ENCODE data around the gene PGGT1B. TPM values are rescaled to one million over a fixed set of nuclear protein-coding genes. Genes with fewer than 3 reads are reported as not detected.

The PGGT1B gene
- total RNA-seq, 1 donor from 2014 or later, result 38.4 TPM

GRCh38 chr5:115179030-115179393 is 83.7 kb downstream of the PGGT1B start:
- peak; percentile 5 for DNase-seq (ENCODE audit: low read depth, low spot score)
- Mint-ChIP-seq H3K4me1 (peaks cover 10% of the 10 kb centered on the region), H3K36me3 (ENCODE audit: low read depth) (peaks cover 3% of the 10 kb centered on the region), H3K9me3 (no peaks in the 10 kb centered on the region), H3K27ac (ENCODE audit: unreplicated experiment) (no peak overlapping the region), H3K4me3 (peak overlapping the region; percentile 93), H3K27me3 (ENCODE audit: low read depth) (peaks cover 77% of the 10 kb centered on the region)
- no peak for TF ChIP-seq CTCF (conservative IDR thresholded peaks at IDR 0.05)

GRCh38 chr5:115170929-115171510 is 91.7 kb downstream of the PGGT1B start:
- peaks cover 22% of the 10 kb centered on the region for H3K36me3 Mint-ChIP-seq (ENCODE audit: low read depth)
- DNase-seq (ENCODE audit: low read depth, low spot score), result no peak
- H3K27me3 Mint-ChIP-seq (ENCODE audit: low read depth), result peaks cover 51% of the 10 kb centered on the region
- peak overlapping the region; percentile 86 for H3K4me3 Mint-ChIP-seq
- peaks cover 14% of the 10 kb centered on the region for H3K4me1 Mint-ChIP-seq
- peaks cover 4% of the 10 kb centered on the region for H3K9me3 Mint-ChIP-seq
- TF ChIP-seq CTCF (conservative IDR thresholded peaks at IDR 0.05), result no peak
- no peak overlapping the region for H3K27ac Mint-ChIP-seq (ENCODE audit: unreplicated experiment)

- Mint-ChIP-seq H3K4me3 (peak overlapping the region; percentile 86), H3K4me1 (peaks cover 14% of the 10 kb centered on the region), H3K36me3 (ENCODE audit: low read depth) (peaks cover 22% of the 10 kb centered on the region), H3K27ac (ENCODE audit: unreplicated experiment) (peak overlapping the region; percentile 54), H3K27me3 (ENCODE audit: low read depth) (peaks cover 51% of the 10 kb centered on the region), H3K9me3 (peaks cover 4% of the 10 kb centered on the region)
- DNase-seq (ENCODE audit: low read depth, low spot score), result peak; percentile 35
- no peak for TF ChIP-seq CTCF (conservative IDR thresholded peaks at IDR 0.05)
Observed at GRCh38 chr5:115170134-115170928, 92.3 kb downstream of the PGGT1B start.

GRCh38 chr5:115169487-115170133 is 93.1 kb downstream of the PGGT1B start, which contains the start of gene TRIM36:
Gene TRIM36 (minus strand): TSS chr5:115169908. CDS start chr5:115169634, 274 bp downstream.
- DNase-seq (ENCODE audit: low read depth, low spot score), result peak; percentile 97
- peaks cover 48% of the 10 kb centered on the region for H3K27me3 Mint-ChIP-seq (ENCODE audit: low read depth)

More at GRCh38 chr5:115169487-115170133, 93.1 kb downstream of the PGGT1B start, which contains the start of gene TRIM36:
- TF ChIP-seq CTCF (conservative IDR thresholded peaks at IDR 0.05), result no peak
- Mint-ChIP-seq H3K9me3 (peaks cover 5% of the 10 kb centered on the region), H3K27ac (ENCODE audit: unreplicated experiment) (peak within 1 kb of the TSS; percentile 68), H3K4me3 (peak within 1 kb of the TSS; percentile 92), H3K4me1 (peaks cover 14% of the 10 kb centered on the region), H3K36me3 (ENCODE audit: low read depth) (peaks cover 29% of the 10 kb centered on the region)
